Stimulated activated naive CD8-positive, alpha-beta T cell treated with anti-CD3 and anti-CD28 coated beads, Interleukin-15, Interleukin-2, amounts not matched to agents 100 U/mL and 50 U/mL, for 24 hours (primary cell): ENCODE data around the gene OSBPL5.

Source experiments
- ATAC-seq: fragments of 150-1000 bp; cut with Tn5 transposase; one replicate; pipeline ENCODE4 v1.10.0; 2021
- DNase-seq: peaks from one replicate; pipeline ENCODE4 v3.0.0; 2021

The OSBPL5 gene

GRCh38 chr11:3165152-3165705 is at the start of gene OSBPL5:
OSBPL5 (minus strand) TSS chr11:3165310; CDS start chr11:3129148, 36,162 bp downstream.
- ATAC-seq = peak; percentile 33

GRCh38 chr11:3214420-3214699 is 49.2 kb upstream of the OSBPL5 start:
- no peak for DNase-seq
- ATAC-seq = no peak

More at GRCh38 chr11:3165152-3165705, at the start of gene OSBPL5:
- DNase-seq = peak; percentile 68

GRCh38 chr11:3213659-3214419 is 48.7 kb upstream of the OSBPL5 start:
- DNase-seq (no peak), ATAC-seq (no peak)

GRCh38 chr11:3208272-3208671 is 43.2 kb upstream of the OSBPL5 start:
- ATAC-seq (no peak), DNase-seq (no peak)

- DNase-seq (no peak), ATAC-seq (no peak)
These were observed 42.5 kb upstream of the OSBPL5 start for GRCh38 chr11:3207526-3208189.

- DNase-seq (no peak), ATAC-seq (no peak)
These were observed 41.8 kb upstream of the OSBPL5 start for GRCh38 chr11:3206922-3207204.

GRCh38 chr11:3206156-3206921 is 41.2 kb upstream of the OSBPL5 start:
- no peak for ATAC-seq
- DNase-seq = no peak

GRCh38 chr11:3205261-3206155 is 40.4 kb upstream of the OSBPL5 start:
- ATAC-seq (no peak), DNase-seq (no peak)

- ATAC-seq (no peak), DNase-seq (no peak)
These were observed 39.3 kb upstream of the OSBPL5 start for GRCh38 chr11:3204141-3205015.

GRCh38 chr11:3203221-3204043 is 38.3 kb upstream of the OSBPL5 start:
- DNase-seq (no peak), ATAC-seq (no peak)

- DNase-seq = peak; percentile 19
- no peak for ATAC-seq
These were observed 37.6 kb upstream of the OSBPL5 start for GRCh38 chr11:3202759-3203158.

- no peak for DNase-seq
- no peak for ATAC-seq
These were observed 37.2 kb upstream of the OSBPL5 start for GRCh38 chr11:3202305-3202704.

- no peak for DNase-seq
- no peak for ATAC-seq
These were observed 36.6 kb upstream of the OSBPL5 start for GRCh38 chr11:3201677-3202181.

- DNase-seq (no peak), ATAC-seq (no peak)
These were observed 36.0 kb upstream of the OSBPL5 start for GRCh38 chr11:3201112-3201581.

- DNase-seq (no peak), ATAC-seq (no peak)
These were observed 35.4 kb upstream of the OSBPL5 start for GRCh38 chr11:3200388-3201111.

- ATAC-seq (no peak), DNase-seq (no peak)
These were observed 34.6 kb upstream of the OSBPL5 start for GRCh38 chr11:3199537-3200295.

GRCh38 chr11:3198815-3199214 is 33.7 kb upstream of the OSBPL5 start:
- ATAC-seq = no peak
- DNase-seq = no peak

- DNase-seq (no peak), ATAC-seq (no peak)
These were observed 32.9 kb upstream of the OSBPL5 start for GRCh38 chr11:3197878-3198528.
